Astrocyte (in vitro differentiated cells and primary cell): ENCODE results near the gene LRRC74A.

Source experiments
- CTCF ChIP-seq: IDR thresholded peaks from 2 replicates; pipeline ENCODE4 v1.5.1; 2011; ENCODE audit warnings: low read depth, mild to moderate bottlenecking, inconsistent platforms, low read length, moderate library complexity; ENCODE audit not compliant: insufficient read depth
- EZH2 ChIP-seq: IDR thresholded peaks from 2 replicates; pipeline ENCODE4 v1.6.1; 2012; ENCODE audit warnings: mild to moderate bottlenecking, low read length, inconsistent platforms; ENCODE audit not compliant: insufficient read depth

DNA sequence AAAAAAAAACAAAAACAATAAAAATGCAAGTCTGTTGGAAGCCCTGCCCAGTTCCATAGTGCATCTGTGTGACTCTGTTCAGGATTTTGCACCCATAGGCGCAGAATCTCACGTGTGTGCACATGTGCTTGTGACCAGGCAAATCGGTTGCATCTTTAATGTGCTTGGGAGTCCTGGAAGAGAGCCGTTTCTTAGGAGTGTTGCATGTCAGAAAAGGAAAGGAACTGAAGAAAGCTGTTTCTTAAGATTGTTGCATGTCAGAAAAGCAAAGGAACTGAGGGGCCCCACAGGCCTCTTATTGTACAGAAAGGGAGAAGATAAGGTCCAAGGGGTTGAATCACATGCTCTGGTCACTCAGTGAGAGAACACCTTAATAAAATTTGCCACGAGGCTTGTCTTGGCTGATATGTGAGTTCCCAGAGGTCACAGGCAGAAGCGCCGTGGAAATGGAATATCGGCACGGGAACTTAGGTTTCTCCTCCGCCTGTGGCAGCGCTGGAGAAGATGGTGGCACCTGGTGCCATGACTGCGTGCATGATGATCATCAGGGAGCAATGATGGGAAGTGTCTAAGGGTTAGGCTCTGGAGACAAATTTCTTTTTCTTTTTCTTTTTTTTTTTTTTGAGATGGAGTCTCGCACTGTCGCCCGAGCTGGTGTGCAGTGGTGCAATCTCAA is 90.0 kb downstream of the LRRC74A start:
- TF ChIP-seq CTCF (no peak), EZH2 (no peak)
